ENCODE results near the gene LRRC58.

LRRC58 gene

DNA sequence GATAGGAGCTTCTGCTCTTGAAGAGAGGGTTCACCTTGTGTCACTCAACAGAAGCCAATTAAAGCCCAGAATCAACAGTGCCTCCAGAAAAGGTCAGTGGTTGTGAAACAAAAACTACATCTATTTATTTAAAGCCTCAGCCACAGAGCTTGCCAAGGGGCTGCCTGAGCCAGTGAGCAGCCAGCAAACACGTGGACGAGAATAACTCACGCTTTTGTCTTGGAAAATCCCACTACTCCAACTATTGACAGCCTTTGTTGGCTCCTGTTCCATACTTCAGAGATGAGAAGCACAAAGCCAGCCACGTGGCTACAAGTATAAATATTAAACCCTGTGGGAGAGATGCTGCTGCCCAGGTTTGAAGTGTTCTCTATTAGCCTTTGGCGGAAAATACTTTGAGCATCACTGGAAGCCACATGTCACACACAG, 74.4 kb downstream of the LRRC58 start:
- DNase-seq: no peak
